Osteoblast (primary cell): ENCODE data around the gene CRY1. TPM values are rescaled to one million over a fixed set of nuclear protein-coding genes. Genes with fewer than 3 reads are reported as not detected.

ENCODE experiments used
- DNase-seq: peaks from one replicate; pipeline ENCODE4 v3.0.0; 2011; ENCODE audit warnings: low spot score, mixed read lengths; ENCODE audit not compliant: insufficient read length; ENCODE audit errors: missing footprints
- H2AFZ ChIP-seq: 2 replicates; pipeline ENCODE4 v1.6.0; 2011; ENCODE audit warnings: mild to moderate bottlenecking, low read length
- H3K27ac ChIP-seq: 2 replicates; pipeline ENCODE4 v1.5.1; 2011; ENCODE audit warnings: mild to moderate bottlenecking, low read depth, low read length, moderate library complexity
- H3K27me3 ChIP-seq: 2 replicates; pipeline ENCODE4 v1.6.0; 2012; ENCODE audit warnings: mild to moderate bottlenecking, control low read depth, inconsistent platforms, low read length, moderate library complexity; ENCODE audit not compliant: insufficient read depth
- H3K36me3 ChIP-seq: 2 replicates; pipeline ENCODE4 v1.5.1; 2011; ENCODE audit warnings: mild to moderate bottlenecking, low read length, control low read depth, moderate library complexity; ENCODE audit not compliant: insufficient read depth
- H3K4me1 ChIP-seq: 2 replicates; pipeline ENCODE4 v1.5.1; 2011; ENCODE audit warnings: mild to moderate bottlenecking, low read length, control low read depth, moderate library complexity; ENCODE audit not compliant: insufficient read depth
- H3K4me2 ChIP-seq: 2 replicates; pipeline ENCODE4 v1.6.0; 2011; ENCODE audit warnings: mild to moderate bottlenecking, low read length; ENCODE audit not compliant: insufficient read depth
- H3K4me3 ChIP-seq: fragments of 200-600 bp; sonication (generic); 3 replicates; pipeline ENCODE4 v1.5.1; 2012; ENCODE audit warnings: mild to moderate bottlenecking, low read length, inconsistent platforms; ENCODE audit not compliant: insufficient read depth
- H3K79me2 ChIP-seq: 2 replicates; pipeline ENCODE4 v1.6.0; 2012; ENCODE audit warnings: mild to moderate bottlenecking, low read length, control low read depth, inconsistent platforms; ENCODE audit not compliant: insufficient read depth
- H3K9me3 ChIP-seq: 2 replicates; pipeline ENCODE4 v1.5.1; 2011; ENCODE audit warnings: low read depth, low read length, control low read depth
- H4K20me1 ChIP-seq: 2 replicates; pipeline ENCODE4 v1.6.0; 2012; ENCODE audit warnings: mild to moderate bottlenecking, low read length, control low read depth; ENCODE audit not compliant: insufficient read depth
- total RNA-seq: library from RNA; depleted of rRNA; stranded (reverse); fragments of >200 nt; gene quantifications from 2 replicates; pipeline ENCODE4 v1.2.3, GENCODE V29; 2012
- TF ChIP-seq, protein P1 (sequence below): IDR thresholded peaks from 2 replicates; pipeline ENCODE4 v1.5.1; 2011; ENCODE audit warnings: mild to moderate bottlenecking, low read depth, low read length, moderate library complexity; ENCODE audit errors: extremely low read depth

The CRY1 gene
- total RNA-seq, 1 donor = 18.1 TPM

DNA sequence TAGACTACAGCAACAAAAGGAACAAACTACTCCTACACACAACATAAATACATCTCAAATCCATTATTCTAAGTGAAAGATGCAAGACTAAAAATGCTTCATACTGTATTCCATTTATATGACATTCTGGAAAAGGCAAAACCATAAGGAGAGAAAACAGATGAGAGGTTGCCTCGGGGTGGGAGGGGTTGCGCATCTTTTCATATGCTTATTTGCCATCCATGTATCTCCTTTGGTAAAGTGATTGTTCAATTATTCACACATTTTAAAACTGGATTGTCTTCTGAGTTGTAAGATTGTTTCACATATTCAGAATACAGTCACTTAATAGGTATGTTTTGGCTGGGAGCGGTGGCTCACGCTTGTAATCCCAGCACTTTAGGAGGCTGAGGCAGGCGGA lies 142.8 kb downstream of the CRY1 start:
- Histone ChIP-seq H3K4me3 (no peak overlapping the region), H2AFZ (no peak overlapping the region), H3K9me3 (no peaks in the 10 kb centered on the region), H3K4me2 (no peak overlapping the region), H3K27me3 (no peaks in the 10 kb centered on the region), H3K79me2 (no peaks in the 10 kb centered on the region), H4K20me1 (no peaks in the 10 kb centered on the region), H3K36me3 (no peaks in the 10 kb centered on the region), H3K4me1 (peaks cover 13% of the 10 kb centered on the region), H3K27ac (no peak overlapping the region)
- TF ChIP-seq, protein P1, sequence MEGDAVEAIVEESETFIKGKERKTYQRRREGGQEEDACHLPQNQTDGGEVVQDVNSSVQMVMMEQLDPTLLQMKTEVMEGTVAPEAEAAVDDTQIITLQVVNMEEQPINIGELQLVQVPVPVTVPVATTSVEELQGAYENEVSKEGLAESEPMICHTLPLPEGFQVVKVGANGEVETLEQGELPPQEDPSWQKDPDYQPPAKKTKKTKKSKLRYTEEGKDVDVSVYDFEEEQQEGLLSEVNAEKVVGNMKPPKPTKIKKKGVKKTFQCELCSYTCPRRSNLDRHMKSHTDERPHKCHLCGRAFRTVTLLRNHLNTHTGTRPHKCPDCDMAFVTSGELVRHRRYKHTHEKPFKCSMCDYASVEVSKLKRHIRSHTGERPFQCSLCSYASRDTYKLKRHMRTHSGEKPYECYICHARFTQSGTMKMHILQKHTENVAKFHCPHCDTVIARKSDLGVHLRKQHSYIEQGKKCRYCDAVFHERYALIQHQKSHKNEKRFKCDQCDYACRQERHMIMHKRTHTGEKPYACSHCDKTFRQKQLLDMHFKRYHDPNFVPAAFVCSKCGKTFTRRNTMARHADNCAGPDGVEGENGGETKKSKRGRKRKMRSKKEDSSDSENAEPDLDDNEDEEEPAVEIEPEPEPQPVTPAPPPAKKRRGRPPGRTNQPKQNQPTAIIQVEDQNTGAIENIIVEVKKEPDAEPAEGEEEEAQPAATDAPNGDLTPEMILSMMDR = no peak
- no peak for DNase-seq

DNA sequence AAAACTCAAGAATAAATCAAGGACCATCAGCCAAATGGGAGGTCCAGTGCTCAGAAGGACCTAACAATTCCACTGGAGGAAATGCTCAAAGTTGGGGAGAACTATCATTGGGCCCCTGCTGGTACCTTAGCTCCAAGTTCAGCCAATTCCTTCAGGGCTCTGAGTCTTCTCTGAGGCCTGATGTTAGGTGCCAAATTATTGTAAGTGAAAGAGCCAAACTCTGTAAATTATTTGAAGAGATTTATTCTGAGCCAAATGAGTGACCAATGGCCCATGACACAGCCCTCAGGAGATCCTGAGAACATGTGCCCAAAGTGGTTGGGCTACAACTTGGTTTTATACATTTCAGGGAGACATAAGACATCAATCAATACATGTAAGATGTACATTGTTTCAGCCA lies 145.9 kb downstream of the CRY1 start:
- Histone ChIP-seq H3K4me2 (no peak overlapping the region), H3K9me3 (no peaks in the 10 kb centered on the region), H3K4me3 (no peak overlapping the region), H3K4me1 (no peaks in the 10 kb centered on the region), H3K36me3 (no peaks in the 10 kb centered on the region), H4K20me1 (no peaks in the 10 kb centered on the region), H3K27me3 (no peaks in the 10 kb centered on the region), H3K79me2 (no peaks in the 10 kb centered on the region), H3K27ac (no peak overlapping the region), H2AFZ (no peak overlapping the region)
- no peak for DNase-seq
- TF ChIP-seq, protein P1 = no peak

DNA sequence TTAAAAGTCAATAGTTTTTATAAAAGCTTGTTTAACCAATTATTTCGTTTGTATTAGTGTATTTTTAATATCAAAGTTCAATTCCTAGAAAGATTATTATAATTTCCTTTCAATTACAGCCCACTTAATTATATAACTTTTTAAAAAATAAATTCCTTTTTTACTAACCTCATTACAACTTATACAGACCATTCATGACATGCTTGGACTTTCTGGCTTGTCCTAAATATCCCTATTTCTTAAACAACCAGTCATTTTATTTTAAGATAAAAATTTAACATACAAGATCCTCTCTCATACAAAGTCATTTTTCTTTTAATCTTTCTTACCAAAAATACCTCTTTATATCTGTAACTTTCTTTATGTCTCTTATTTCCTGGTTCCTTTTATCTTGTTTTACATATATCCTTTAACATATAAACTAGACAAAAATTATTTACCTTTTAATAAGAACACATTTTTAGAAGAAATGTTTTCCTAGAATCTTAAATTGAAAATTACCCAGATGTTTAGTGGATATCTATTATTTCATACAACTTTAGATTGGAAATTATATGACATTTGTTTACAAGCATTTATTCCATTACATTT lies 148.0 kb downstream of the CRY1 start:
- no peaks in the 10 kb centered on the region for H3K27me3 ChIP-seq
- no peaks in the 10 kb centered on the region for H3K9me3 ChIP-seq
- no peak overlapping the region for H2AFZ ChIP-seq
- no peak for DNase-seq
- no peaks in the 10 kb centered on the region for H3K79me2 ChIP-seq
- TF ChIP-seq, protein P1 = no peak
- no peaks in the 10 kb centered on the region for H3K4me1 ChIP-seq
- H3K27ac ChIP-seq = no peak overlapping the region
- no peak overlapping the region for H3K4me3 ChIP-seq
- H4K20me1 ChIP-seq = no peaks in the 10 kb centered on the region
- no peak overlapping the region for H3K4me2 ChIP-seq
- H3K36me3 ChIP-seq = no peaks in the 10 kb centered on the region

DNA sequence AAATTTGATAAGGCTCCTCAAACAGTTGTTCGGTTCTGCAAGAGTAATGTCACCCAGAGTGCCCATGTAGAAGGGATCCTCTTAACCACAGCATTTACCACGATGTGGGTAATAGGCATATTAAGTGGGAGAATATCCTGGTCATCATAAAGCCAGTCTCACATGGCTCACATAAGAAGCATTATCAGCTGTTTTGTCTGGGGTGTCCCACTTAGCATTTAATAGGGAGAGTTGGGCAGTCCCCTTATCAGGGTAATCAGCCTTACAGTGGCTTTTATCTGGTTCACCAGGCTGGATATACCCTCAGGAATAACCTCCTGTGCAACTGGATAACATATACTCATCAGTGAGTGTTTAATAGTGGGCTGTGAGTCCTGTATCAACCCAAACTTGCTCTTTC lies 150.6 kb downstream of the CRY1 start:
- Histone ChIP-seq H4K20me1 (no peaks in the 10 kb centered on the region), H3K9me3 (no peaks in the 10 kb centered on the region), H3K27ac (no peak overlapping the region), H3K4me3 (no peak overlapping the region), H3K36me3 (no peaks in the 10 kb centered on the region), H3K4me2 (no peak overlapping the region), H3K4me1 (no peaks in the 10 kb centered on the region), H3K79me2 (no peaks in the 10 kb centered on the region), H2AFZ (no peak overlapping the region), H3K27me3 (no peaks in the 10 kb centered on the region)
- DNase-seq = no peak
- TF ChIP-seq, protein P1 = no peak
